ENCODE measurements around the gene RCOR1.

Gene RCOR1

DNA sequence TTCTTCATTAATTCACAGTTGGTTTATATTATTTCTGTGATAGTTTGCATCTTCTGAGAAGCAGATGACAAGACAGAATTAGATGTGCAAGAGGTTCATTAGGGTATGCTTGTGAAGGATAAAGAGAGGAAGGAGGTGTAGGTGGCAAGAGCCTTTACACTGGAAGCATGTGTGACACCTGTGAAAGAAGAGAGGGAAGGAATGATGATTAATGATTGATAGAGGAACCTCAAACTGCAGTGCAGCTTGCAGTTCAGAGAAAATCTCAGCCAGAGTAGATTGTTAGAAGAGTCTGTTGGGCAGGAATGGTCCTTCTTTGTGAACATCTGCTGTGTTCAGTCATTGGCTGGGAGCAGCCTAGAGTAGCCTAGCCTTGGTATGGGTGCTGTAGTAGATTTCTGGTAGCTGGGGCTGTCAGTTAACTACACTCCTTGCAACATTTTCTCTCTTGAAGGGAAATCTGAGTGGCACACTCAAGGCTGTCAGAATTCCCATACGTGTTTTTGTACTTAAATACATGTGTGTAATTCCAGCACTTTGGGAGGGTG is 9.0 kb downstream of the RCOR1 start:
- FAIRE-seq (no peak), DNase-seq (ENCODE audit: insufficient read length, low spot score) (no peak)
- TF ChIP-seq, protein P1, sequence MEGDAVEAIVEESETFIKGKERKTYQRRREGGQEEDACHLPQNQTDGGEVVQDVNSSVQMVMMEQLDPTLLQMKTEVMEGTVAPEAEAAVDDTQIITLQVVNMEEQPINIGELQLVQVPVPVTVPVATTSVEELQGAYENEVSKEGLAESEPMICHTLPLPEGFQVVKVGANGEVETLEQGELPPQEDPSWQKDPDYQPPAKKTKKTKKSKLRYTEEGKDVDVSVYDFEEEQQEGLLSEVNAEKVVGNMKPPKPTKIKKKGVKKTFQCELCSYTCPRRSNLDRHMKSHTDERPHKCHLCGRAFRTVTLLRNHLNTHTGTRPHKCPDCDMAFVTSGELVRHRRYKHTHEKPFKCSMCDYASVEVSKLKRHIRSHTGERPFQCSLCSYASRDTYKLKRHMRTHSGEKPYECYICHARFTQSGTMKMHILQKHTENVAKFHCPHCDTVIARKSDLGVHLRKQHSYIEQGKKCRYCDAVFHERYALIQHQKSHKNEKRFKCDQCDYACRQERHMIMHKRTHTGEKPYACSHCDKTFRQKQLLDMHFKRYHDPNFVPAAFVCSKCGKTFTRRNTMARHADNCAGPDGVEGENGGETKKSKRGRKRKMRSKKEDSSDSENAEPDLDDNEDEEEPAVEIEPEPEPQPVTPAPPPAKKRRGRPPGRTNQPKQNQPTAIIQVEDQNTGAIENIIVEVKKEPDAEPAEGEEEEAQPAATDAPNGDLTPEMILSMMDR (IDR thresholded peaks at IDR 0.05; ENCODE audit: insufficient read depth, missing control alignments): no peak

DNA sequence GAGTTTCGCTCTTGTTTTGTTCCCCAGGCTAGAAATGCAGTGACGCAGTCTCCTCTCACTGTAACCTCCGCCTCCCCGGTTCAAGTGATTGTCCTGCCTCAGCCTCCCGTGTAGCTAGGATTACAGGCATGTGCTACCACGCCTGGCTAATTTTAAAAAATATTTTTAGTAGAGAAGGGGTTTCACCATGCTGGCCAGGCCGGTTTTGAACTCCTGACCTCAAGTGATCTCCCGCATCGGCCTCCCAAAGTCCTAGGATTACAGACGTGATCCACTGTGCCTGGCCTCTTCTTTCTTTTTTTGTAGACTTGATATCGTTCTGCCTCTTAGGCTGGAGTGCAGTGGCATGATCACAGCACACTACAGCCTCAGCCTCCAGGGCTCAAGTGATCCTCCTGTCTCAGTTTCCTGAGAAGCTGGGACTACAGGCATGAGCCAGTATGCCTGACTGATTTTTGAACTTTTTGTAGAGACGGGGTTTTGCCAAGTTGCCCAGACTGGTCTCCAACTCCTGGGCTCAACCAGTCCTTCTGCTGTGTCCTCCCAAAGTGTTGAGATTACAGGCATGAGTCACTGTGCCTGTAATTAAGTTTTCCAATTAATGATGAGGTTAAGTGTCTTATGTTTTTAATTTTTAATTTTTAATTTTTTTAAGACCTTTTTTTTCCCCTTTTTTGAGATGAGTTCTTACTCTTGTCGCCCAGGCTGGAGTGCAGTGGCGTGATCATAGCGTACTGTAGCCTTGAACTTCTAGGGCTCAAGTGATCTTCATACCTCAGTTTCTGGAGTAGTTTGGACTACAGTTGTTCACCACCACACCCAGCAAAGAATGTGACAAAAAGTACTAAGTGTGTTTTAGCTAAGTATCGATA is 10.2 kb downstream of the RCOR1 start:
- FAIRE-seq (no peak), DNase-seq (ENCODE audit: insufficient read length, low spot score) (no peak)
- TF ChIP-seq, protein P1 (IDR thresholded peaks at IDR 0.05; ENCODE audit: insufficient read depth, missing control alignments): no peak

DNA sequence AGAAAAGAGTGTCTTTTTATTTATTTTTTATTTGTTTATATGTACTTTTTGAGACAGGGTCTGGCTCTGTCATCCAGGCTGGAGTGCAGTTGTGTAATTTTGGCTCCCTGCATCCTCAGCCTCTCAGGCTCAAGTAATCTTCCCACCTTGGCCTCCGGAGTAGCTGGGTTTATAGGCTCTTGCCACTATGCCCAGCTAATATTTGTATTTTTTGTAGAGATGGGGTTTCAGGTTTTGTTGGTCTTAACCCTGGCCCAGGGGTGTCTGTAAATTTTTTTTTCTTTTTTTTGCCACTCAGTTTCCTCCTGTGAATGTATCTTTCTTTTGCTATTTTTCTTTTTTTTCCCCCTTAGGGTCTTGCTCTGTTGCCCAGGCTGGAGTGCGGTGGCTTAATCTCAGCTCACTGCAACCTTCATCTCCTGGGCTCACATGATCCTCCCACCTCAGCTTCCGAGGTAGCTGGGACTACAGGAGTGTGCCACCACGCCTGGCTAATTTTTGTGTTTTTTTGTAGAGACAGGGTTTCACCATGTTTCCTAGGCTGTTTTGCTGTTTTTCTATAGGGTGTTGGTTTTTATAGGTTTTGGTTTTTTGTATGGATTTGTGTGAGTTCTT is 11.0 kb downstream of the RCOR1 start:
- no peak for DNase-seq (ENCODE audit: insufficient read length, low spot score)
- TF ChIP-seq, protein P1 (IDR thresholded peaks at IDR 0.05; ENCODE audit: insufficient read depth, missing control alignments): no peak
- no peak for FAIRE-seq

DNA sequence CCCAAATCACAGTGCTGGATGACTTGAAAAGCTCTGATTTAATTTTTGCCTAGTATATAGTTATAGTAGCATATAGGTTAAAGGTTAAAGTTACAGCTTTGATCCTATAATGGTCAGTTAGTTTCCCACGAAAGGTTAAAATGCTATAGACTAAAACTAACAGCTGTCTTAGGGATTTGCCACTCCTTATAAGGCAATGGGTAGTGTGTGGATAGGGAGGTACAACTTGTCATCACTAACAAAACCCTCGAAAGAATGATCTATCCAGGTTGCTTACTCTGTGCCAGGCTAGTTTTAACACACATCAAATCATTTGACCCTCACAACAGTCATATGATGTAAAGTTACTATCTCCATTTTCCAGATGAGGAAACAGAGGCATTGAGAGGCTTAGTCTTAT is 11.7 kb downstream of the RCOR1 start:
- no peak for FAIRE-seq
- TF ChIP-seq, protein P1 (IDR thresholded peaks at IDR 0.05; ENCODE audit: insufficient read depth, missing control alignments): no peak
- no peak for DNase-seq (ENCODE audit: insufficient read length, low spot score)

DNA sequence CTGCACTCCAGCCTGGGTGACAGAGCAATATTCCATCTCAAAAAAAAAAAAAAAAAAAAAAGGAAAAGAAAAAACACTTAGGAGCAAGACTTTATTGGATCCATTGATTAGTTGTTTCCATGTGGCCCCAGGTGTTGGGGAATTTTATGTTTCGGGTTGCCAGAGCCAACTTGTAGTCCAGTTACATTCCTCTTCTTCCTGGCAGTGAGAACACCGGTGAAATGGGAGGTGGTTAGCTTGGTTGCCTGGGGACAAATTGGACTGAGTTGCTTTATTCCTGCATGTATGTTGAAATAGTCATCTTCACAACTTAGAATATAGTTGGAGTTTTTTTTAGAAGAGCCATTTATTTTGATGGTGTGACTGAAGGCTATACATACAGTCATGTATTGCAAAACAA is 12.6 kb downstream of the RCOR1 start:
- DNase-seq (ENCODE audit: insufficient read length, low spot score) (no peak), FAIRE-seq (no peak)
- TF ChIP-seq, protein P1 (IDR thresholded peaks at IDR 0.05; ENCODE audit: insufficient read depth, missing control alignments): no peak

DNA sequence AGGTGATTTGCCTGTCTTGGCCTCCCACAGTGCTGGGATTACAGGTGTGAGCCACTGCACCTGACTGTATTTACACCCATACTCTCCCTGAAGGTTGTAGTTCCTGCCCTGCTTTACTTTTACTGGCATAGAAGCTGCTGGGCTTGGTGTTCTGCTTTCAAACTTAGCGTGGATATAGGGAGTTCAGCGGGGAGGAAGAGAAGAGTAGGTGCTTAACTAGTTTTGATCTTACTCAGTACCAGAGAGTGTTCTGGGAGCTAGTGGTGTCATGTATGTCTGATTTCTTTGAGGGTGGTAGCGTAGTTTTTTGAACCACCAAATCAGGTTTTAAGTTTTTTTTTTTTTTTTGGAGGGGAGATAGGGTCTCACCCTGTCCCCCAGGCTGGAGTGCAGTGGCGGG is 13.8 kb downstream of the RCOR1 start:
- DNase-seq (ENCODE audit: insufficient read length, low spot score) (no peak), FAIRE-seq (no peak)
- TF ChIP-seq, protein P1 (IDR thresholded peaks at IDR 0.05; ENCODE audit: insufficient read depth, missing control alignments): no peak

DNA sequence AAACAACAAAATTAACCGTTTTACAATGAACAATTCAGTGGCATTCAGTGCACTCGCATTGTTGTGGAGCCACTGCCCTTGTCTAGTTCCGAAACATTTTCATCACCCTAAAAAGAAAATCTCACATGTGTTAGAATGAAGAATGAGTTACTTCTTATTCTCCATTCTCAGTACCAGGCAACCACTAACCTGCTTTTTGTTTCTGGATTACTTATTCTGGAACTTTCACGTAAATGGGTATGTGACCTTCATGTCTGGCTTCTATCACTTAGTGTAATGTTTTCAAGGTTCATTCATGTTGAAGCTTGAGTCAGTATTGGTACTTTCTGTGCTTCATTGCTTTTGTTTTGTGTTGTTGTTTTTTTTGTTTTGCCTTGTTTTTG is 15.6 kb downstream of the RCOR1 start:
- FAIRE-seq (no peak), DNase-seq (ENCODE audit: insufficient read length, low spot score) (no peak)
- TF ChIP-seq, protein P1 (IDR thresholded peaks at IDR 0.05; ENCODE audit: insufficient read depth, missing control alignments): no peak
